PC-3 (cell line): ENCODE results near the gene GPHA2. TPM values are rescaled to one million over a fixed set of nuclear protein-coding genes. Genes with fewer than 3 reads are reported as not detected.

Source experiments
- ATAC-seq: fragments of 200-7000 bp; cut with Tn5 transposase; 2 replicates; pipeline ENCODE4 v1.9.1; 2020; ENCODE audit warnings: mild to moderate bottlenecking, moderate library complexity
- BruUV-seq: library from RNA; stranded (reverse); fragments of 400-500 nt; replicated peaks from 2 replicates; lab custom pipeline; 2021; lab: Mats Ljungman, UMichigan
- CTCF ChIA-PET: fragments of 300-600 bp; sonication (Branson Sonifier 250); formaldehyde crosslinking; loops from one replicate; lab custom pipeline; 2022; ENCODE audit warnings: antibody characterized with exemption; lab: Charles Lee
- POLR2A ChIA-PET: fragments of 300-600 bp; sonication (Branson Sonifier 250); formaldehyde crosslinking; loops from one replicate; lab custom pipeline; 2022; ENCODE audit warnings: antibody characterized with exemption; ENCODE audit not compliant: unreplicated experiment; lab: Charles Lee
- DNase-seq: peaks from one replicate; pipeline ENCODE4 v3.0.0-alpha.2; 2015
- H2AFZ ChIP-seq: fragments of 300-600 bp; sonication (generic); 2 replicates; pipeline ENCODE4 v1.6.0; 2016; ENCODE audit warnings: antibody characterized with exemption, low read length
- H3F3A ChIP-seq: fragments of 300-600 bp; sonication (generic); one replicate; pipeline ENCODE4 v1.6.0; 2017; ENCODE audit warnings: antibody characterized with exemption, low read length, control low read depth, mild to moderate bottlenecking; ENCODE audit not compliant: unreplicated experiment
- H3K27ac ChIP-seq: fragments of 300-600 bp; sonication (generic); 2 replicates; pipeline ENCODE4 v1.5.1; 2016; ENCODE audit warnings: mild to moderate bottlenecking, low read length
- H3K27me3 ChIP-seq: fragments of 300-600 bp; sonication (generic); 2 replicates; pipeline ENCODE4 v1.6.1; 2016; ENCODE audit warnings: low read length, mixed read lengths
- H3K36me3 ChIP-seq: fragments of 300-600 bp; sonication (generic); 2 replicates; pipeline ENCODE4 v1.6.1; 2016; ENCODE audit warnings: low read depth, mixed run types, low read length, mixed read lengths
- H3K4me1 ChIP-seq: fragments of 300-600 bp; sonication (generic); 2 replicates; pipeline ENCODE4 v1.5.1; 2016; ENCODE audit warnings: low read length; ENCODE audit not compliant: insufficient read depth
- H3K4me2 ChIP-seq: fragments of 300-600 bp; sonication (generic); 2 replicates; pipeline ENCODE4 v1.6.0; 2016; ENCODE audit warnings: low read length
- H3K4me3 ChIP-seq: fragments of 300-600 bp; sonication (generic); 2 replicates; pipeline ENCODE4 v1.5.1; 2016; ENCODE audit warnings: mild to moderate bottlenecking, low read length, mixed read lengths
- H3K79me2 ChIP-seq: fragments of 300-600 bp; sonication (generic); 2 replicates; pipeline ENCODE4 v1.6.1; 2017; ENCODE audit warnings: low read length, mixed read lengths
- H3K9ac ChIP-seq: fragments of 300-600 bp; sonication (generic); 2 replicates; pipeline ENCODE4 v1.6.0; 2016; ENCODE audit warnings: mild to moderate bottlenecking, low read length
- H3K9me2 ChIP-seq: fragments of 300-600 bp; sonication (generic); replicated peaks from 2 replicates; pipeline ENCODE4 v1.6.1; 2016; ENCODE audit warnings: mixed run types, low read length, mixed read lengths
- H3K9me3 ChIP-seq: fragments of 300-600 bp; sonication (generic); 2 replicates; pipeline ENCODE4 v1.6.1; 2016; ENCODE audit warnings: low read length, mixed read lengths
- H4K20me1 ChIP-seq: fragments of 300-600 bp; sonication (generic); 2 replicates; pipeline ENCODE4 v1.6.1; 2016; ENCODE audit warnings: low read length, mixed read lengths
- CTCF ChIP-seq: fragments of 300-600 bp; sonication (generic); conservative IDR thresholded peaks from 2 replicates; pipeline ENCODE4 v1.5.1; 2017; ENCODE audit warnings: antibody characterized with exemption, low read depth, mild to moderate bottlenecking, low read length
- EZH2 ChIP-seq: fragments of 300-600 bp; sonication (generic); IDR thresholded peaks from one replicate; pipeline ENCODE4 v1.6.1; 2017; ENCODE audit warnings: antibody characterized with exemption, mild to moderate bottlenecking, low read length; ENCODE audit not compliant: unreplicated experiment
- EZH2phosphoT487 ChIP-seq: fragments of 300-600 bp; sonication (generic); IDR thresholded peaks from 2 replicates; pipeline ENCODE4 v1.6.1; 2018; ENCODE audit warnings: mild to moderate bottlenecking, antibody characterized with exemption, low read length, borderline replicate concordance
- intact Hi-C: fragments of 100-400 bp; cut with micrococcal nuclease; formaldehyde crosslinking; loops from 2 replicates; pipeline ENCODE4 v1.9.0; 2023
- total RNA-seq: library from RNA; depleted of rRNA; stranded (reverse); fragments of >200 nt; gene quantifications from 2 replicates; pipeline ENCODE4 v1.2.3, GENCODE V29; 2014

The GPHA2 gene
- total RNA-seq, 1 experiment from 2014 or later = not detected

DNA sequence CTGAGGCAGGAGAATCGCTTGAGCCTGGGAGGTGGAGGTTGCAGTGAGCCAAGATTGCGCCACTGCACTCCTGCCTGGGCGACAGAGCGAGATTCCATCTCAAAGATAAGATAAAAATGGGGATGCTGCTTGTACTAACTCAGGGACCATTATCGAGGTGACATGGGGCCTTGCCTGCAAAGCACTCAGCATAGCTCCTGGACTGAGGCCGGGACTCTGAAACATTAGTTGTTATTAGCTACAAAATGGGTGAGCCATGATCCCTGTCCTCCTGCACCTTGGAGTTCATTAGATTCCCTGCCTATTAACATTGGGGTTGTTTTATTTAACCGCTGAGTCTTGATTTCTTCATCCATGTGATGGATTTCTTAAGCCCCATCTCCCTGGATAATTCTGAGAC lies 6.1 kb downstream of the GPHA2 start:
- POLR2A ChIA-PET = no interaction called here
- no peak overlapping the region for H3K4me3 ChIP-seq
- TF ChIP-seq CTCF (no peak), EZH2phosphoT487 (no peak), EZH2 (no peak)
- H3K27ac ChIP-seq = no peak overlapping the region
- no peaks in the 10 kb centered on the region for H3F3A ChIP-seq
- H3K9me2 ChIP-seq = no peaks in the 10 kb centered on the region
- CTCF ChIA-PET = no interaction called here
- no peak for DNase-seq
- no peak overlapping the region for H3K9ac ChIP-seq
- intact Hi-C loops = no loop called here
- H3K4me1 ChIP-seq = peaks cover 6% of the 10 kb centered on the region; the same call in 1 of the 2 replicates
- no peaks in the 10 kb centered on the region for H3K27me3 ChIP-seq
- no peaks in the 10 kb centered on the region for H3K9me3 ChIP-seq
- H3K79me2 ChIP-seq = peaks cover 4% of the 10 kb centered on the region; the same call in 1 of the 2 replicates
- BruUV-seq = no TSS peak
- H3K36me3 ChIP-seq = peaks cover 10% of the 10 kb centered on the region
- H2AFZ ChIP-seq = no peak overlapping the region
- H4K20me1 ChIP-seq = no peaks in the 10 kb centered on the region
- no peak for ATAC-seq
- H3K4me2 ChIP-seq = no peak overlapping the region

GRCh38 chr11:64928957-64929356 lies 6.7 kb downstream of the GPHA2 start:
- TF ChIP-seq CTCF (no peak), EZH2phosphoT487 (no peak), EZH2 (no peak)
- no peak for ATAC-seq
- Histone ChIP-seq H4K20me1 (no peaks in the 10 kb centered on the region), H3K9ac (no peak overlapping the region), H3K4me3 (no peak overlapping the region), H3K9me2 (no peaks in the 10 kb centered on the region), H3K9me3 (no peaks in the 10 kb centered on the region), H3F3A (no peaks in the 10 kb centered on the region), H2AFZ (no peak overlapping the region), H3K27me3 (no peaks in the 10 kb centered on the region), H3K4me1 (peaks cover 10% of the 10 kb centered on the region; the same call in 1 of the 2 replicates), H3K27ac (no peak overlapping the region), H3K79me2 (peaks cover 4% of the 10 kb centered on the region; the same call in 1 of the 2 replicates), H3K4me2 (no peak overlapping the region), H3K36me3 (peaks cover 10% of the 10 kb centered on the region)
- ChIA-PET POLR2A (no interaction called here), CTCF (no interaction called here)
- no TSS peak for BruUV-seq
- intact Hi-C loops = no loop called here
- no peak for DNase-seq

DNA sequence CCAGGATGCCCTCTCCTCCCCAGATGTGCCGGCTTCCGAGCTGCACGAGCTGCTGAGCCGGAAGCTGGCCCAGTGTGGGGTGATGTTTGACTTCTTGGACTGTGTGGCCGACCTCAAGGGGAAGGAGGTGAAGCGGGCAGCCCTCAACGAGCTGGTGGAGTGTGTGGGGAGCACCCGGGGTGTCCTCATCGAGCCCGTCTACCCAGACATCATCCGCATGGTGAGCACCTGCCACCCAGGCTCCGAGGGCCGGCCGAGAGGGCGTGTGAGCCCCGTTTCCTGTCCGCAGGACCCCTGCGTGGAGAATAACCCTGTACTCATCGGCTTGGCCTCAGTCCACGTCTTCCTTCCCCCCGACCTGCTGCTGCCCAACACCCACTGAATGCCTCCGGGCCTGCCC lies 9.0 kb downstream of the GPHA2 start:
- POLR2A ChIA-PET = no interaction called here
- Histone ChIP-seq H3K9me2 (no peaks in the 10 kb centered on the region), H3K9ac (no peak overlapping the region), H3K79me2 (peaks cover 4% of the 10 kb centered on the region; the same call in 1 of the 2 replicates), H3K4me1 (peaks cover 13% of the 10 kb centered on the region; the same call in 1 of the 2 replicates), H3K27me3 (no peaks in the 10 kb centered on the region), H3K4me2 (no peak overlapping the region), H3K27ac (no peak overlapping the region), H2AFZ (no peak overlapping the region), H3K36me3 (peaks cover 10% of the 10 kb centered on the region), H3K9me3 (no peaks in the 10 kb centered on the region), H3K4me3 (no peak overlapping the region), H3F3A (no peaks in the 10 kb centered on the region), H4K20me1 (no peaks in the 10 kb centered on the region)
- ATAC-seq = no peak
- TF ChIP-seq EZH2phosphoT487 (no peak), CTCF (no peak), EZH2 (no peak)
- intact Hi-C loops = no loop called here
- DNase-seq = no peak
- CTCF ChIA-PET = no interaction called here
- BruUV-seq = no TSS peak
